ENCODE results near the gene IKZF4.
"Not testable (repeated sequence)": the region's sequence is repeated elsewhere in the genome, so short reads cannot be mapped to it uniquely, and the experiment has no call there.

The IKZF4 gene

GRCh38 chr12:56040151-56040550 is 19.3 kb downstream of the IKZF4 start:
- DNase-seq (ENCODE audit: low read depth in 2 of 2), result no peak

GRCh38 chr12:56040963-56041551 is 20.2 kb downstream of the IKZF4 start:
- no peak for DNase-seq (ENCODE audit: low read depth in 2 of 2)

GRCh38 chr12:56041552-56042429 is 20.9 kb downstream of the IKZF4 start, which contains the start of gene RPS26:
RPS26 (plus strand) TSS chr12:56041918; CDS start chr12:56042167, 249 bp downstream.
- DNase-seq (ENCODE audit: low read depth in 2 of 2), result peak; percentile 81

GRCh38 chr12:56042430-56042813 is 21.6 kb downstream of the IKZF4 start:
- not testable (repeated sequence) for DNase-seq (ENCODE audit: low read depth in 2 of 2)

- no peak for DNase-seq (ENCODE audit: low read depth in 2 of 2)
Measured at GRCh38 chr12:56042843-56043242, 22.0 kb downstream of the IKZF4 start.

- DNase-seq (ENCODE audit: low read depth in 2 of 2), result no peak
Measured at GRCh38 chr12:56046027-56046780, 25.4 kb downstream of the IKZF4 start.

GRCh38 chr12:56053407-56053893 is 32.6 kb downstream of the IKZF4 start:
- DNase-seq (ENCODE audit: low read depth in 2 of 2), result no peak

GRCh38 chr12:56059964-56060363 is 39.1 kb downstream of the IKZF4 start:
- DNase-seq (ENCODE audit: low read depth in 2 of 2), result not testable (repeated sequence)

- DNase-seq (ENCODE audit: low read depth in 2 of 2), result no peak
Measured at GRCh38 chr12:56061982-56062381, 41.1 kb downstream of the IKZF4 start.

- no peak for DNase-seq (ENCODE audit: low read depth in 2 of 2)
Measured at GRCh38 chr12:56062996-56063395, 42.2 kb downstream of the IKZF4 start.

GRCh38 chr12:56071648-56072047 is 50.8 kb downstream of the IKZF4 start:
- DNase-seq (ENCODE audit: low read depth in 2 of 2), result no peak

- no peak for DNase-seq (ENCODE audit: low read depth in 2 of 2)
Measured at GRCh38 chr12:56074396-56074795, 53.6 kb downstream of the IKZF4 start.

- DNase-seq (ENCODE audit: low read depth in 2 of 2), result not testable (repeated sequence)
Measured at GRCh38 chr12:56077966-56078365, 57.1 kb downstream of the IKZF4 start.

GRCh38 chr12:56078427-56078826 is 57.6 kb downstream of the IKZF4 start:
- no peak for DNase-seq (ENCODE audit: low read depth in 2 of 2)

- DNase-seq (ENCODE audit: low read depth in 2 of 2), result peak in 1 of 2 donors; percentile 17
Measured at GRCh38 chr12:56078931-56079722, 58.3 kb downstream of the IKZF4 start.

GRCh38 chr12:56079723-56080555 is 59.1 kb downstream of the IKZF4 start, which contains the start of gene ERBB3:
ERBB3 (plus strand) TSS chr12:56080165; CDS start chr12:56080301, 136 bp downstream.
- DNase-seq (ENCODE audit: low read depth in 2 of 2), result peak; percentile 25 to 44

GRCh38 chr12:56080556-56081138 is 59.8 kb downstream of the IKZF4 start:
- DNase-seq (ENCODE audit: low read depth in 2 of 2), result no peak

- DNase-seq (ENCODE audit: low read depth in 2 of 2), result no peak
Measured at GRCh38 chr12:56081393-56082347, 60.8 kb downstream of the IKZF4 start.

- DNase-seq (ENCODE audit: low read depth in 2 of 2), result no peak
Measured at GRCh38 chr12:56082382-56082781, 61.5 kb downstream of the IKZF4 start.
